ENCODE data around the gene TRIM5.

The TRIM5 gene

DNA sequence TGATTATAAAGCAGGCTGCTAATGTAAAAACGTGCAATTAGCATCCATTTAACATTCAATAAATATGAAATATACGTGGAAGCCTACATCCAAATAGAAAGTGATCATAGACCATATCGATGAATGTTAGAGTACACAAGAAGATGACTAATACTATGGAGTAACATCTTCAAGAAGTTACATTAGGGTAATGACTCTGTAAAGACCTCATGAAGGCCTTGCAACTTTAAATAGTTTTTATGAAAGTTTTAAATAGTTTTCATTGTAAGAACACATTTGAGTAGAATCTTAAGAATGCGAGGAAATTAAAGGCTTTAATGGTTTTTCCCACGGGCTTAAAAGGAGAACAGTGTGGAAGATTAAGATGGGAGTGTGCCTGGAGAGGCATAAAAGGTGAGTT lies 58.7 kb downstream of the TRIM5 start:
- Histone ChIP-seq H3K36me3 (replicated peaks) (no peaks in the 10 kb centered on the region), H3K4me3 (no peak overlapping the region), H3K4me1 (no peaks in the 10 kb centered on the region), H3K9me3 (no peaks in the 10 kb centered on the region), H3K27me3 (ENCODE audit: low read depth) (no peaks in the 10 kb centered on the region)
- in situ Hi-C loops (cut with MboI; ENCODE audit: low sequenced_read_pairs): no loop called here
- DNase-seq (ENCODE audit: low spot score in 2 of 2): no peak

DNA sequence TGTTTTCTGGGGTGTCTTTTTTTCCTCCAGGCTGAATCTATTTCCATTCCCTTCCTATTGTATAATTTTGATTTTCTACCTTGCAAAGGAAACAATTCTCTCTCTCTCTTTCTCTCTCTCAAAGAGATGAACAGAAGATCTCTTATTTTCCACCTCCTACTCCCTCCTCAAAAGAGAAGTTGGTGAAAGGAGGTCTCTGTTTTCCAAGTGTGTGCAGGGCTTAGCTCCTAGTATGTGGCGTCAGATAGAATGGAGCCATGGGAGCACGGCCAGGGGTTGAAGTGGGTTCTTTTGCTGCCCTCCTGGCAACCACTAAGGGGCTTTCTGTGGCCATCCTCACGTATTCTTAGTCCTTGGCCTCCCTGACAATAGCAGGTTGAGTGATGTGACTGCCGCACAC lies 59.6 kb downstream of the TRIM5 start:
- H3K36me3 ChIP-seq (replicated peaks): no peaks in the 10 kb centered on the region
- H3K4me3 ChIP-seq: no peak overlapping the region
- H3K4me1 ChIP-seq: no peaks in the 10 kb centered on the region
- H3K9me3 ChIP-seq: no peaks in the 10 kb centered on the region
- no peaks in the 10 kb centered on the region for H3K27me3 ChIP-seq (ENCODE audit: low read depth)
- DNase-seq (ENCODE audit: low spot score in 2 of 2): no peak
- in situ Hi-C loops (cut with MboI; ENCODE audit: low sequenced_read_pairs): no loop called here

DNA sequence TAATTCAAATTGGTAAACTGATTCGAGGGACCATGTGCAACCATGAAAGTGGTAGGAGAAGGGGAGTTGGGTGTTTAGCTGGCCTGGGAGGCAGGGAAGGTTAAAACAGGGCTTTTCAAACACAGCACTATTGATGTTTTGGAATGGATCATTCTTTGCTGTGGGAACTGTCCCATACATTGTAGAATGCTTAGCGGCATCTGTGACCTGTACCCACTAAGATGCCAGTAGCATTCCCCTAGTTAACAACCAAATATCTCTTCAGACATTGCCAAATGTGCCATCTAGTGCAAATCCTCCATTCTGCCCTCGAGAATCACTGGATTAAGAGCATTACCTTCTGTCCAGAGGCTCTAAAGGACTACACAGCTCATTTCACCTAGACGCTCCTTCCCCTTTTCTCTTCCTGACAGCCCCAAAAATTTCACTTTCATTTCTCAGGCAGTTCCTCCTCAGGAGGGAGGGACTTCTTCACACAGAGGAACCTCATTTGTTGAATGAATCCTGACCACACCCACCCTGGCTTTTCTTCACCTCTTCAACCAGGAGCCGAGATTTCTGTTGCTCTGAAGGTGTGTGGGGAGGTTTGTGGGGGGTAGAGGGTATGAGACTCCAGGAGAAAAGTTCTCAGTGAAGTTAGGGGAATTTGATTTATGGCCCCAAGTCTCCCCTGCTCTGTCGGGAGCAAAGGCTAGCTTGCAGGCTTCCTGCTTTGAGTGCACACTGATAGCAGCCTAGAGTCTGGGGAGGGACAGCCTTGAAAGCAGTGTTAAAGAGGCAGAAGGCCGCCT lies 60.2 kb downstream of the TRIM5 start, which contains the start of gene TRIM34:
Gene TRIM34, plus strand, starts transcription at position 513 of the 791 bp plus-strand sequence. CDS start 7,331 bp downstream, outside the sequence.
- Histone ChIP-seq H3K36me3 (replicated peaks) (no peaks in the 10 kb centered on the region), H3K4me3 (peak within 1 kb of the TSS; percentile 6; the same call in 1 of the 2 replicates), H3K9me3 (no peaks in the 10 kb centered on the region), H3K4me1 (no peaks in the 10 kb centered on the region), H3K27me3 (ENCODE audit: low read depth) (no peaks in the 10 kb centered on the region)
- DNase-seq (ENCODE audit: low spot score in 2 of 2): peak in 1 of 2 experiments; percentile 27
- in situ Hi-C loops (cut with MboI; ENCODE audit: low sequenced_read_pairs): no loop called here

DNA sequence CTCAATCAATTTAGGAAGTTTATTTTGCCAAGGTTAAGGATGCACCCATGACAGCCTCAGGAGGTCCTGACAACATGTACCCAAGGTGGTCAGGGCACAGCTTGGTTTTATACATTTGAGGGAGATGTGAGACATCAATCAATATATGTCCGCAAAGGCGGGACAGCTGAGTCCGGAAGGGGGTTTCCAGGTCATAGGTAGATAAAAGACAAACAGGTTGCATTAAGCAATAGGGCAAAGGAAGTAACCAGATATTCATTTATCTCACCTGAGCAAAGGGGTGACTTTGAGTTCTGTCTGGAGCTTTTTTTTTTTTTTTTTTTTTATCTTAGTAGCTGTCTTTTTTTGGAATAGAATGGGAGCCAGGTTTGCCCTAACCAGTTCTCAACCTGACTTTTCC lies 62.1 kb downstream of the TRIM5 start:
- H3K4me3 ChIP-seq: no peak overlapping the region
- H3K36me3 ChIP-seq (replicated peaks): no peaks in the 10 kb centered on the region
- H3K9me3 ChIP-seq: no peaks in the 10 kb centered on the region
- no peaks in the 10 kb centered on the region for H3K4me1 ChIP-seq
- in situ Hi-C loops (cut with MboI; ENCODE audit: low sequenced_read_pairs): no loop called here
- no peak for DNase-seq (ENCODE audit: low spot score in 2 of 2)
- H3K27me3 ChIP-seq (ENCODE audit: low read depth): no peaks in the 10 kb centered on the region

DNA sequence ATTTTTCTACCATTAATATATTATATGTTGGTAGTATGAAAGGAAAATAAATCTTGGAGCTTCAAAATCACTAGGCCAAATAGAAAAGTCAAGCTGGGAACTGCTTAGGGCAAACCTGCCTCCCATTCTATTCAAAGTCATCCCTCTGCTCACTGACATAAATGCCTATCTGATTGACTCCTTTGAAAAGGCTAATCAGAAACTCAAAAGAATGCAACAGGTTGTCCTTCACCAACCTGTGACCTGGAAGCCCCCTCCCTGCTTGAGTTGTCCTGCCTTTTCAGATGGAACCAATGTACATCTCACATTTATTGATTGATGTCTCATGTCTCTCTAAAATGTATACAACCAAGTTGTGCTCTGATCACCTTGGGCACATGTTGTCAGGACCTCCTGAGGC lies 63.3 kb downstream of the TRIM5 start:
- Histone ChIP-seq H3K27me3 (ENCODE audit: low read depth) (no peaks in the 10 kb centered on the region), H3K36me3 (replicated peaks) (no peaks in the 10 kb centered on the region), H3K4me1 (no peaks in the 10 kb centered on the region), H3K9me3 (no peaks in the 10 kb centered on the region), H3K4me3 (no peak overlapping the region)
- no peak for DNase-seq (ENCODE audit: low spot score in 2 of 2)
- in situ Hi-C loops (cut with MboI; ENCODE audit: low sequenced_read_pairs): no loop called here

DNA sequence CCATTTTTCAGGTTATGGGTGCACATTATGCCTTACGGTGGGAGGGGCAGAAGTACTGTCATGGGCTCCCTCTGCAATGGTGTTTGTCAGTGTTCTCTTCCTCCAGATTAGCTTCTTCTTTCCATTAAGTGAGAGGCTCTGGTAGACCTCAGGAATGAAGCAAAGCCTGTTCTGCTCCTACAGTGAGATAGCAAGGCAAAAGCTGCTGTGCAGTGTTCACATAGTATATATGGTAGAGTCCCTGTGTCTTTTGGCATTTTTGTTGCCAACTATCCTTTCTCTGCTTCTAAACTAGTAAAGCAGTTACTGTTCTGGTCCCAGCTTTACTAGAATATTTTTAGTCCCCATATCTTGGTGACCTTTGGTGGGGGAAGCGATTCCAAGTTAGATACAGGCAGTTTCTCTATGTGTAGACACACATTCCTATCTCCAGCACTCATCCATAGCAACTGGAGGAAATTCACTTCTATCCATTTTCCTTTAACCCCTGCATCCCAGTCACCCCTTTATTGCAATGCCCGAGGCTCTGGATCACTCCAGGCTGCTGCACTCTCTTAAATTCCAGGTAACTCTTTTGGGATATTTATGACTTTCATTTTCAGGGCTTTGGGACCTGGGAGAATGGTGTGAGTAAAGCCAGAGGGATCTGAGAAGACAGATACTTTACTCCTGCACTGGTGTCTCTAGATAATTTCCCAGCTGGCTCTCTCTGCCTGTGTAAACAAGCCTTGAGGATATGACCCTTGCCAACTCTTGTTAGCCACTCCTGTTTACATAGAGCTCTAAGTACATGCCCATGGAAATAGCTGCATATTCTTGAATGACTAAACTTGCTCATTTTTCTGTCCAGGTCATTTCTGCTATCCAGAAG lies 64.0 kb downstream of the TRIM5 start:
- no peaks in the 10 kb centered on the region for H3K36me3 ChIP-seq (replicated peaks)
- H3K4me3 ChIP-seq: no peak overlapping the region
- no peaks in the 10 kb centered on the region for H3K9me3 ChIP-seq
- H3K27me3 ChIP-seq (ENCODE audit: low read depth): no peaks in the 10 kb centered on the region
- DNase-seq (ENCODE audit: low spot score in 2 of 2): no peak
- no peaks in the 10 kb centered on the region for H3K4me1 ChIP-seq
- in situ Hi-C loops (cut with MboI; ENCODE audit: low sequenced_read_pairs): no loop called here

DNA sequence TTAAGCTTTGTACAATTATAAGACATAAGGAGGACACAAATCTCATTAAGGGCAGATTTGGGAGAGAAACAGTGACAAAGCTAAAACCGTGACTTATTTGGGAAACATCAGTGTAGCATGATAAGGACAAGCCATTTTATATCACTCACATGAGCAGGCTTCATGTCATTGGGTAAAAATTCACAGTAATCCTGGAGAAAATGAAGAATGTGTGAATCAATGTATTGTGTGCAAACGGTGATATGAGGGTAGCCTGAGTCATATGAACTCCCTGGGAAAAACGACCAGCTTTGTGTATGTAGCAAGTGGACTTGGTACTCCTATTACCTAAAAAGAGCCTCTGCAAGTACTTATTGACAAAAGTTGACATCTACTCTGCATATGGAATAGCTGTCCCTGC lies 66.1 kb downstream of the TRIM5 start:
- Histone ChIP-seq H3K36me3 (replicated peaks) (no peaks in the 10 kb centered on the region), H3K27me3 (ENCODE audit: low read depth) (no peaks in the 10 kb centered on the region), H3K4me3 (no peak overlapping the region), H3K4me1 (no peaks in the 10 kb centered on the region), H3K9me3 (no peaks in the 10 kb centered on the region)
- DNase-seq (ENCODE audit: low spot score in 2 of 2): no peak
- in situ Hi-C loops (cut with MboI; ENCODE audit: low sequenced_read_pairs): no loop called here

All from HAP-1 (cell line).